GM18868 (cell line): ENCODE measurements around the gene SLC30A7.
"Not testable (repeated sequence)": the region's sequence is repeated elsewhere in the genome, so short reads cannot be mapped to it uniquely, and the experiment has no call there.

Experiments used
- ATAC-seq: cut with Tn5 transposase; IDR thresholded peaks from one replicate; pipeline ENCODE4 v1.9.1; 2021; ENCODE audit warnings: mild to moderate bottlenecking, moderate library complexity; ENCODE audit not compliant: unreplicated experiment

Gene SLC30A7

DNA sequence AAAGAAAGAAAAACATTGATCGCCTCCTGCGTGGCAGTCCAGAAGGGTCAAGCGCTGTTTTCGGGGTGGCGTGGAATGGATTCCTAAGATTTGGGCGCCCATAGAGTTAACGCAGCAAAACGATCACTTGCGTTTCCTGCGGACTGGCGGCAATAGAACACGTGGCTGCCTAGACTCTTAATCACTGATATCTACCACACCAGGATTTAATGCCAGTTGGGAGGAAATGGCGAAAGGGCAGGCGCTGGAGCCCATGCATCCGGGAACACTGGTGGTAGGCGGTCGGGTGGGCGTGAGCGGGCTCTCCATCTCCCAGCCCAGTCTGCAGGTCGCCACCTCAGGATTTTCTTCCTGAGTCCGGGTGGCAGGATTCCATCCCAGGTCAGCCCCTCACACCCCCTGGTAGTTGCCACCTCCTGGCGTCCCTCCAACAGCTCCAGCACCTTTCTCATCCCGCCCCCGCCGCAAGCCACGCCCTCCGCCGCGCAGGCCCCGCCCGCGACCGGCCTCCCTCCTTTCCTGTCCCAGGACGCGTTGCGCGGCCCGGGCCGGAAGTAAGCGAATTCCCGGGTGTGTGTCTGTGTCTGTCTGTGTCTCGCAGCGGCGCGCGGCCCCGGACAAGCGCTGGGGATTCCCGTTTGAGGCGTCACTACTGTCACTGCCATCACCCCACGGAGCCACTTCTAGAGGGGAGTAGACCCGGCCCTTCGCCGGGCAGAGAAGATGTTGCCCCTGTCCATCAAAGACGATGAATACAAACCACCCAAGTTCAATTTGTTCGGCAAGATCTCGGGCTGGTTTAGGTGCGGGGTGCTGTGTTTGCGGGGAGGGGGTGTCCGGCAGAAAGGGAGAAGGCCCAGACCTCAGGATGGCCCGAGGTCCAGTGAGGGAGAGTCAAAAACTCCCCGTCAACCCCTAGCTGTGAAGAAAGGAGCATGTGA, at the start of gene SLC30A7:
TSS of gene SLC30A7 (plus strand) at position 551 of the 941 bp plus-strand sequence. CDS start at position 724, 173 bp downstream.
- ATAC-seq = peak; percentile 78

DNA sequence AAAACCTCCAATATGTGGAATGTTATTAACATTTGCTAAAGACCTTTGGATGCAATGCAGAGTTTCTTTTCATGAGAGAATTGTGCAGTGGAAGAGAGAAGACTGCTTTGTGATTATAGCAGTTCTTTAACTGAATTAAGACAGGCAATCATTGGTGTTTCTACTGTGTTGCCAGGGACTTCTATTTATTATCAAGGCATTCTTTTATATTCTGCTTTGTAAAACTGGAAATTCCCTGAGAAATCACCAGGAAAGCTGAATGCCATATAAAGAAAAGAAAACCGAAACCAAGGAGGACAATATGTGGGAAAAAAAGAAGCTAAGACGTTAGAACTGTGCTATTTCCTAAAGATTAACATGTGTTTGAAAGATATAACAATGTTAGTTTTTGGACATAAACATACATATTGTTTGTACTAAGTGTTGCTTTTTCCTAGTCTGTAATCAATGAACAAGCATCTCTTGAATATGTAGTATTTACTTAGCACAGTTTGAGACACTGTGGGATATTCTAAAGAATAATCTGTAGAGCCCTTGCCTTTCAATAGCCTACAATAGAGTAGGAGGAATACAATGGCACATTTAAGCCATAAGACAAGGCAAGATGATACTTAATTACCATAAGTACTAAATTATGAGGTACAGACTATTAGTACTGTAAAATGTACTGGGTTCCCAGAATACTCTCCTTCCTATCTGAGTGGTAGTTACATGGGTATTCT, 48.4 kb upstream of the SLC30A7 start:
- no peak for ATAC-seq

GRCh38 chr1:100851726-100852125, 44.2 kb upstream of the SLC30A7 start:
- ATAC-seq = no peak

DNA sequence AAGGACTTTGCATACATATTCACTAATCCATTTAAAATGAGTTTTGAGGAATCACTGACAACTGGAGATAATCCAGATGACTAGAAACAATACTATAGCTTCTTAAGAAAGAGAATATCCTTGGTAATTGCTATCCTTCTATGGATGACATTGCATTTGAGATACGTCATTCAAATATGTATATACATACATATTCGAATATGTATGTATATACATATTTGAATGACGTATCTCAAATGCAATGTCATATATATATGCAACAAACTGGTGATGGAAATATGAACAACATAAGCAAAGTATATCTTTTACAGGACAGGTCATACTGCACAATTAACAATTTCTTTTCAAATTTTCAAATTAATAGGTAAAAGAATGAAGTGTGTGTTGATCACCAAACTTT, 42.9 kb upstream of the SLC30A7 start:
- no peak for ATAC-seq

DNA sequence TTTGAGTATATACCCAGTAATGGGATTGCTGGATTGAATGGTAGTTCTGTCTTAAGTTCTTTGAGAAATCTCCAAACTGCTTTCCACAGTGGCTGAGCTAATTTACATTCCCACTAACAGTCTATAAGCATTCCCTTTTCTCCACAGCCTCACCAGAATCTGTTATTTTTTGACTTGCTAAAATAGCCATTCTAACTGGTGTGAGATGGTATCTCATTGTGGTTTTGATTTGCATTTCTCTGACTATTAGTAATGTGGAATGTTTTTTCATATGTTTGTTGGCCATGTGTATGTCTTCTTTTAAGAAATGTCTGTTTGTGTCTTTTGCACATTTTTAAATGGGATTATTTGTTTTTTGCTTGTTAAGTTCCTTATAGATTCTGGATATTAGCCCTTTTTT, 40.8 kb upstream of the SLC30A7 start:
- ATAC-seq = not testable (repeated sequence)

DNA sequence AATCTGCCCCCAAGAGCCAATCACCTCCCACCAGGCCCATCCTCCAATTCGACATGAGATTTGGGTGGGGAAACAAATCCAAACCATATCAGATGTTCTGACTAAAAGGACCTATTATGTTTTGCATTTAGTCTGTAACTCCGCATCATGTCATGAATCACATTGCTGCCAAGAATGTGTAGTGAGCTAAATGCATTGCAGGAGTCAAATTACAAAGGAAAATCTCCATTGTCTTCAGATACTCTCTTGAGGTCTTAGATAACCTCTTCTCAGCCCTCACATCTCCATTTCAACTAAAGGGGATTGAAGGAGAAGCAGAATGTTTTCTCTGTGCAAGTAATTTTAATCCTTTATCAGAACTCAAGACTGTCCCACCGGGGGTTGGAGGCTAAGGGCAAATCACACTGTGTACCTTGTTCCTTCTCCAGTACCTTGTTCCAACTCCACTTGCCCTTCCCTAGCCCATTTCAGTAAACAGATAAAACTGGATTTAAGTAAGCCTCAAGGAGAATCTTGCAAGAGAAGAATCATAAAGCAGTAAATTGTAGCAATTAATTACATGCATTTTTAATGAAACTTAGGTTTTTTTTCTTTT, 35.4 kb upstream of the SLC30A7 start:
- ATAC-seq = no peak

GRCh38 chr1:100861379-100861778, 34.5 kb upstream of the SLC30A7 start:
- no peak for ATAC-seq

DNA sequence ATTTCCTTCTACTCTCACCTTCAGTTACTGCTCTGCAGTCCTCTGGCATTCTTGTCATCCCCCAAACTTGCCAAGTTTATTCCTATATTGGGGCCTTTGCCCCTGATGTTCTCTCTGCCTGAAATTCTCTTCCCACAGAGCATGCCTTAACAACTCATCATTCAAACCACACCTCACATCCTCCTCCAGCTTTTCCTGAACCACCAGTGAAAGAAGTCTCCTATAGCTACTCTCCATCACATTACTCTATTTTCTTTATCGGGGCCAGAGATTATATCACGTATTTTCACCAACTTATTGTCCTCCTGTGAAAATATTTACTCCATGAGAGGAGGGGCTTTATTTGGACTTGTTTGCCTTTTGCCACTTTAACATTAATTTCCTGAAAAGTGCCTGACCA, 33.3 kb upstream of the SLC30A7 start:
- ATAC-seq = no peak

DNA sequence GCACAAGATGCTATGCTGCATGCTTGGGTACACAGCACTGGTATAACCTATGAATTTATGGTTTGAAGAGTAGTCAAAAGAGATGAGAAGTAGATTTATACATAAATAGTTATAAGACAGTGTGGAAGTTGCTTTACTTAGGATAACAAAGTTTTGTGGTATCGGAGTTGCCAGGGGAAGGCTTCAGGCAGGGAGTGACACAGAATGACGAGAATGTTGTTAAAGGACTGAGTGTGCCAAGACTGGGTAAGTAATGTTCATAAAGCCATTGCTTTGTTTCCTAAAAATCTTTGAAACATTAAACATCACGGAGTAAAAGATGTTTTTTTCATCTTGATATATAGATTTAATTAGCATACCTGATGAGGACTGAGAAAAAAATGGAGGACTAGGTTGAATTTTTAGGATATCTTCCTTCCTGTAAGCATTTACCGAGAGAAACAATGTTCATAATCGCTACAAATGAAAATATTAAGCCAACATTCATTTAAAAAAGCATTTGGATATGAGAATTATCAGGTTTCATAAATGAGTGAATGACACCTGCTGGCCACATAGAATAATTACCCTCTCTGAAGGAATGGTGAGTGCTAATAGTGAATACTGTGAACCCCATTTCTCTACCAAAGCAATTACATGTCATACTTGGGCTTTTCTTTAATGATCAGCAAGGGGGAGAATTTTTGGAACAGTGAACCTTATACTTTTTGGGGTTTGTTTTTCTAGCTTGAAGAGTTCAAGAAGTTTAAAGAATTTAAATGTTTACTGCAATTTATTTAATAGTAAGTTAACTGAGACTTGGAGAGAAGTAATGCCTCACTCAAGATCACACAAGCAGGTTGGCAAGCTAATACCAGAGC, 29.6 kb upstream of the SLC30A7 start:
- no peak for ATAC-seq

DNA sequence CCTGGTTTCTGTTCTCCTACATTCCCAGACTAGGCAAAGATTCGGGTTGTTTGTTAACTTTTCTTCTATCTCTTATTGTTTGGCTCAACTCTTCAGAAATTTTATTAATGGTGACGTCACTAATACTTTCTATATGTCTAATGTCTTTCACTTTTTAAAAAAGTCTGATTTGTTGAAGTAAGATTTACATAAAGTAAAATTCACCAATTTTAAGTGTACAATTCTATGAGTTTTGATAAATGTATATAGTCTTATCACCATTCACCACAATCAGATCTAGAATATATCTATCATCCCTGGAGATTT, 29.0 kb upstream of the SLC30A7 start:
- no peak for ATAC-seq

- ATAC-seq = no peak
Measured at GRCh38 chr1:100868364-100868995, 27.4 kb upstream of the SLC30A7 start.

- no peak for ATAC-seq
Measured at GRCh38 chr1:100869996-100870395, 25.9 kb upstream of the SLC30A7 start.

DNA sequence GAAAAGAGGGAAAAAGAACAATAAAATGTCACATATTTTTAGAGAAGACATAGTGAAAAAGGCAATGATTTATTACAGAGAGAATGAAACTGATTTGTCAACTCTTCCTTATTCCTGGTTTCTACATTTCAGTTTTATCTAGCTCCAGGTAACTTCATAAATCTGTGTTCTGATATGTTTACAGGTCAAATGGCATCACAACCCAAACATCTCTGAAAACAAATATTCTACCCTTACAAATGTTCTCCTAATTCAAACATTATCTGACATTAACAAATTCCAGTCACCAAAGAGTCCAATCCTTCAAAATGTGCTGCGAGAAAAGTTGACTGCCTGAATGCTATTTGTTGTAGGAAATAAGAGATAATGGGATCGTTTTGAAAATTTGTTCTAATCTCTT, 21.5 kb upstream of the SLC30A7 start:
- ATAC-seq = no peak

- no peak for ATAC-seq
Measured at GRCh38 chr1:100875228-100875627, 20.7 kb upstream of the SLC30A7 start.

GRCh38 chr1:100876291-100876690, 19.6 kb upstream of the SLC30A7 start:
- ATAC-seq = no peak

GRCh38 chr1:100879422-100879821, 16.5 kb upstream of the SLC30A7 start:
- no peak for ATAC-seq

DNA sequence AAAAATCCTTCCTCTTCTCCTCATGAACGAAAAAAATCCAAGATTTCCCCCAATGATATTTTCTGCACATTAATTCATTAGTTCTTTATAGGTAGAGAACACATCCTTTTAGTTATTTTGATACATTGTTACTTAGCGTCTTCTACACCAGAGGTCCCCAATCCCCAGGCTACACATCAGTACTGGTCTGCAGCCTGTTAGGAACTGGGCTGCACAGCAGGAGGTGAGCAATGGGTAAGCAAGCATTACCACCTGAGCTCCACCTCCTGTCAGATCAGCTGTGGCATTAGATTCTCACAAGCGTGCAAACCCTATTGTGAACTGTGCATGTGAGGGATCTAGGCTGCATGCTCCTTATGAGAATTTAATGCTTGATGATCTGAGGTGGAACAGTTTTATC, 14.2 kb upstream of the SLC30A7 start:
- ATAC-seq = no peak

GRCh38 chr1:100882698-100883097, 13.2 kb upstream of the SLC30A7 start:
- ATAC-seq = no peak

DNA sequence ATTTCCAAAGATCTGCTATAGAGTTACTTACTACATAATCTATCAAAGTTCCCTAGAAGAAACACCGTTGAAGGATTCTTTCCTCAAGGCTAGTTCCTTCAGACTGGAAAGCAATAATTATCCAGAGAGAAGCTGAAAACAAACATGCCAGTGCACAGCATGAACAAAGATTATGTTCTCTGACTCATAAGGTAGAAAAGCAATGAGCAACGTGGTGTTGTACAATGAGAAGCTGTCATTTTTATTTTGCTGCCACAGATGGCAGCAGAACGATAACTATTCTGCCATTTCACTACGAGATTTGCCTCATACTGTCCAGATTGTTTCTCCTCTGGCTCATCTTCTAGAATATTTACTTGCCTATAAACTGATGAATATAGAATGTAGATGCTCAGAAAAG, 11.9 kb upstream of the SLC30A7 start:
- no peak for ATAC-seq

DNA sequence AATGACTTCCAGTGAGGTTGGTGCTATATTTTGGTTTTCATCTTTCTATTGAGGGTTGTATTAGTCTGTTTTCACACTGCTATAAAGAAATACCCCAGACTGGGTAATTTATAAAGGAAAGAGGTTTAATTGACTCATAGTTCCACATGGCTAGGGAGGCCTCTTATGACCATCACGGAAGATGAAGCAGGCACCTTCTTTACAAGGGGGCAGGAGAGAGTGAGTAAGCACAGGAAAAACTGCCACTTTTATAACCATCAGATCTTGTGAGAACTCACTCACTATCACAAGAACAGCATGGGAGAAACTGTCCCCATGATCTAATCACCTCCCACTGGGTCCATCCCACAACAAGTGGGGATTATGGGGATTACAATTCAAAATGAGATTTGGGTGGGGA, 6.9 kb upstream of the SLC30A7 start:
- ATAC-seq = not testable (repeated sequence)
